GM23338 (cell line): ENCODE data around the gene C11orf21. TPM values are rescaled to one million over a fixed set of nuclear protein-coding genes. Genes with fewer than 3 reads are reported as not detected.

Source experiments
- ATAC-seq: fragments of 200-7000 bp; cut with Tn5 transposase; 3 replicates; pipeline ENCODE4 v1.9.1; 2020
- DNase-seq: peaks from one replicate; pipeline ENCODE4 v3.0.0-alpha.2; 2015; ENCODE audit warnings: low spot score
- H2AFZ ChIP-seq: fragments of 200-600 bp; sonication (generic); 2 replicates; pipeline ENCODE4 v1.8.0; 2016; ENCODE audit warnings: antibody characterized with exemption, mild to moderate bottlenecking, moderate library complexity
- H3F3A ChIP-seq: fragments of 200-600 bp; sonication (generic); replicated peaks from 2 replicates; pipeline ENCODE4 v1.8.0; 2017; ENCODE audit warnings: antibody characterized with exemption, mixed run types, low read depth
- H3K27ac ChIP-seq: fragments of 200-600 bp; sonication (generic); 2 replicates; pipeline ENCODE4 v1.6.1; 2016; ENCODE audit warnings: low read depth
- H3K27me3 ChIP-seq: fragments of 200-600 bp; sonication (generic); 2 replicates; pipeline ENCODE4 v1.8.0; 2016; ENCODE audit warnings: mild to moderate bottlenecking, mixed run types, moderate library complexity; ENCODE audit not compliant: insufficient read depth
- H3K36me3 ChIP-seq: fragments of 200-600 bp; sonication (generic); 2 replicates; pipeline ENCODE4 v1.8.0; 2016; ENCODE audit warnings: mild to moderate bottlenecking; ENCODE audit not compliant: insufficient read depth
- H3K4me1 ChIP-seq: fragments of 200-600 bp; sonication (generic); 2 replicates; pipeline ENCODE4 v1.8.0; 2016; ENCODE audit warnings: mild to moderate bottlenecking, moderate library complexity; ENCODE audit not compliant: insufficient read depth
- H3K4me2 ChIP-seq: fragments of 200-600 bp; sonication (generic); 2 replicates; pipeline ENCODE4 v1.7.1; 2017; ENCODE audit warnings: mixed run types
- H3K4me3 ChIP-seq: fragments of 200-600 bp; sonication (generic); 2 replicates; pipeline ENCODE4 v1.6.1; 2016; ENCODE audit warnings: mixed run types
- H3K79me2 ChIP-seq: fragments of 200-600 bp; sonication (generic); replicated peaks from 2 replicates; pipeline ENCODE4 v1.8.0; 2017; ENCODE audit warnings: mild to moderate bottlenecking; ENCODE audit not compliant: insufficient read depth
- H3K9me2 ChIP-seq: fragments of 200-600 bp; sonication (generic); 2 replicates; pipeline ENCODE4 v1.8.0; 2017; ENCODE audit not compliant: insufficient read depth
- H4K20me1 ChIP-seq: fragments of 200-600 bp; sonication (generic); replicated peaks from 2 replicates; pipeline ENCODE4 v1.8.0; 2017; ENCODE audit warnings: mild to moderate bottlenecking; ENCODE audit not compliant: insufficient read depth
- H3K27ac Mint-ChIP-seq: 2 replicates; pipeline ENCODE4 v1.8.0; 2020; ENCODE audit warnings: inconsistent platforms, mild to moderate bottlenecking, moderate library complexity, mixed read lengths
- H3K27me3 Mint-ChIP-seq: 3 replicates; pipeline ENCODE4 v1.8.0; 2022; ENCODE audit warnings: low read depth, mild to moderate bottlenecking, moderate library complexity, mixed read lengths, inconsistent platforms; ENCODE audit not compliant: insufficient read depth, poor library complexity
- H3K36me3 Mint-ChIP-seq: 3 replicates; pipeline ENCODE4 v1.8.0; 2021; ENCODE audit warnings: low read depth, mild to moderate bottlenecking, inconsistent platforms, moderate library complexity, mixed read lengths
- H3K4me1 Mint-ChIP-seq: 3 replicates; pipeline ENCODE4 v1.8.0; 2020; ENCODE audit warnings: mild to moderate bottlenecking, inconsistent platforms, mixed read lengths
- H3K4me3 Mint-ChIP-seq: 3 replicates; pipeline ENCODE4 v1.8.0; 2021; ENCODE audit warnings: moderate library complexity, mild to moderate bottlenecking, inconsistent platforms, mixed read lengths
- H3K9me3 Mint-ChIP-seq: 3 replicates; pipeline ENCODE4 v1.8.0; 2020; ENCODE audit warnings: moderate library complexity, mild to moderate bottlenecking, inconsistent platforms, mixed read lengths
- CREB1 ChIP-seq: fragments of 250-450 bp; sonication (Bioruptor Pico); IDR thresholded peaks from 2 replicates; pipeline ENCODE4 v1.5.0; 2020; ENCODE audit warnings: low read depth, mild to moderate bottlenecking, moderate library complexity
- EZH2 ChIP-seq: fragments of 200-600 bp; sonication (generic); IDR thresholded peaks from one replicate; pipeline ENCODE4 v1.8.0; 2017; ENCODE audit warnings: antibody characterized with exemption, mild to moderate bottlenecking, low read depth; ENCODE audit not compliant: unreplicated experiment
- EZH2phosphoT487 ChIP-seq: fragments of 200-600 bp; sonication (generic); IDR thresholded peaks from one replicate; pipeline ENCODE4 v1.8.1; 2018; ENCODE audit warnings: antibody characterized with exemption; ENCODE audit not compliant: unreplicated experiment
- JUNB ChIP-seq: IDR thresholded peaks from one replicate; pipeline ENCODE4 v1.6.1; 2016; ENCODE audit warnings: antibody characterized with exemption; ENCODE audit not compliant: unreplicated experiment
- NANOG ChIP-seq: IDR thresholded peaks from 2 replicates; pipeline ENCODE4 v1.6.1; 2016; ENCODE audit warnings: antibody characterized with exemption, borderline replicate concordance
- POLR2AphosphoS5 ChIP-seq: IDR thresholded peaks from 2 replicates; pipeline ENCODE4 v1.6.1; 2016; ENCODE audit warnings: antibody characterized with exemption, low read depth
- STAT1 ChIP-seq: IDR thresholded peaks from one replicate; pipeline ENCODE4 v1.6.1; 2016; ENCODE audit warnings: antibody characterized with exemption; ENCODE audit not compliant: unreplicated experiment
- ZNF114 ChIP-seq: fragments of 250-450 bp; sonication (Bioruptor Pico); IDR thresholded peaks from 2 replicates; pipeline ENCODE4 v1.5.0; 2020; ENCODE audit warnings: mild to moderate bottlenecking, moderate library complexity
- ZNF331 ChIP-seq: fragments of 250-450 bp; sonication (Bioruptor Pico); IDR thresholded peaks from 2 replicates; pipeline ENCODE4 v1.5.0; 2020; ENCODE audit warnings: low read depth, mild to moderate bottlenecking, moderate library complexity
- polyA plus RNA-seq: library from polyadenylated mRNA; unstranded; fragments of >200 nt; fragmentation: Nextera tagmentation; extraction: Ambion mirVana; gene quantifications from 2 replicates; pipeline ENCODE4 v1.2.1, GENCODE V29; 2016
- total RNA-seq: library from RNA; depleted of rRNA; stranded (reverse); fragments of >200 nt; shearing (Covaris generic); gene quantifications from 2 replicates; pipeline ENCODE4 v1.2.3, GENCODE V29; 2014
- TF ChIP-seq, protein P1 (sequence below): IDR thresholded peaks from 2 replicates; pipeline ENCODE4 v1.6.1; 2016; ENCODE audit warnings: antibody characterized with exemption
- TF ChIP-seq, protein P2 (sequence below): fragments of 250-450 bp; sonication (Bioruptor Pico); IDR thresholded peaks from 2 replicates; pipeline ENCODE4 v1.5.0; 2020; ENCODE audit warnings: mild to moderate bottlenecking, moderate library complexity
- TF ChIP-seq, protein P3 (sequence below), 2 experiments: fragments of 200-600 bp in 1 of 2; sonication (generic) in 1 of 2; conservative IDR thresholded peaks; 2 replicates each; pipeline versions ENCODE4 v1.5.1 to v1.6.1; 2016 to 2017; ENCODE audit warnings: antibody characterized with exemption in 2 of 2, low read depth in 2 of 2, mild to moderate bottlenecking in 2 of 2, moderate library complexity in 1 of 2
- TF ChIP-seq, protein P4 (sequence below): IDR thresholded peaks from one replicate; pipeline ENCODE4 v1.6.1; 2018; ENCODE audit warnings: antibody characterized with exemption; ENCODE audit not compliant: unreplicated experiment

C11orf21 gene
- total and polyA plus RNA-seq, 2 experiments from 2014 or later: not detected

DNA sequence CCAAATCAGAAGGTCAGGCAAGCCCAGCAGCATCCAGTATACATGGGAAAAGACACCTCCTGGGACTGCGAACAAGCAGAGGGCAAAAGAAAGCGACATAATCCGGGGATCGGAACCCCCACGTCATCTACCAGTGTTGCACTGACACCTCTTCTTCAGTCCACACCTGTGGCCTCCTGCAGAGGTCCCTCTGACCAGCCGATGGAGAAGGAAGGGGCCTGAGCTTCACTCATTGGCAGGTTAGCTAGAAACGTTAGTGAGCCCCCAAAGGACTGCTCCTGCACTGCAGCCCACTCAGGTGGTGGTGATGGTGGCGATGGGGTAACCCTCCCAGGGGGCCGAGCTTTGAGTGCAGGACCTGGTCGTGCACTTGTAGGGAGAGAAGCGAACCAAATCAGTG lies 53.5 kb downstream of the C11orf21 start:
- Histone ChIP-seq H3K9me2 (no peaks in the 10 kb centered on the region), H3K79me2 (no peaks in the 10 kb centered on the region), H3F3A (no peaks in the 10 kb centered on the region), H3K4me1 (no peaks in the 10 kb centered on the region), H3K27ac (no peak overlapping the region), H3K4me3 (no peak overlapping the region), H4K20me1 (no peaks in the 10 kb centered on the region), H3K4me2 (no peak overlapping the region), H3K27me3 (peaks cover 3% of the 10 kb centered on the region; the same call in 1 of the 2 replicates), H2AFZ (no peak overlapping the region), H3K36me3 (no peaks in the 10 kb centered on the region)
- no peak overlapping the region for H3K27ac Mint-ChIP-seq
- DNase-seq (no peak), ATAC-seq (no peak)
- no peaks in the 10 kb centered on the region for H3K36me3 Mint-ChIP-seq
- no peak overlapping the region for H3K4me3 Mint-ChIP-seq
- H3K4me1 Mint-ChIP-seq: no peaks in the 10 kb centered on the region
- TF ChIP-seq, protein P1, sequence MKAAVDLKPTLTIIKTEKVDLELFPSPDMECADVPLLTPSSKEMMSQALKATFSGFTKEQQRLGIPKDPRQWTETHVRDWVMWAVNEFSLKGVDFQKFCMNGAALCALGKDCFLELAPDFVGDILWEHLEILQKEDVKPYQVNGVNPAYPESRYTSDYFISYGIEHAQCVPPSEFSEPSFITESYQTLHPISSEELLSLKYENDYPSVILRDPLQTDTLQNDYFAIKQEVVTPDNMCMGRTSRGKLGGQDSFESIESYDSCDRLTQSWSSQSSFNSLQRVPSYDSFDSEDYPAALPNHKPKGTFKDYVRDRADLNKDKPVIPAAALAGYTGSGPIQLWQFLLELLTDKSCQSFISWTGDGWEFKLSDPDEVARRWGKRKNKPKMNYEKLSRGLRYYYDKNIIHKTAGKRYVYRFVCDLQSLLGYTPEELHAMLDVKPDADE: no peak
- TF ChIP-seq NANOG: no peak
- no peak for TF ChIP-seq EZH2
- no peak for TF ChIP-seq EZH2phosphoT487
- TF ChIP-seq, protein P2, sequence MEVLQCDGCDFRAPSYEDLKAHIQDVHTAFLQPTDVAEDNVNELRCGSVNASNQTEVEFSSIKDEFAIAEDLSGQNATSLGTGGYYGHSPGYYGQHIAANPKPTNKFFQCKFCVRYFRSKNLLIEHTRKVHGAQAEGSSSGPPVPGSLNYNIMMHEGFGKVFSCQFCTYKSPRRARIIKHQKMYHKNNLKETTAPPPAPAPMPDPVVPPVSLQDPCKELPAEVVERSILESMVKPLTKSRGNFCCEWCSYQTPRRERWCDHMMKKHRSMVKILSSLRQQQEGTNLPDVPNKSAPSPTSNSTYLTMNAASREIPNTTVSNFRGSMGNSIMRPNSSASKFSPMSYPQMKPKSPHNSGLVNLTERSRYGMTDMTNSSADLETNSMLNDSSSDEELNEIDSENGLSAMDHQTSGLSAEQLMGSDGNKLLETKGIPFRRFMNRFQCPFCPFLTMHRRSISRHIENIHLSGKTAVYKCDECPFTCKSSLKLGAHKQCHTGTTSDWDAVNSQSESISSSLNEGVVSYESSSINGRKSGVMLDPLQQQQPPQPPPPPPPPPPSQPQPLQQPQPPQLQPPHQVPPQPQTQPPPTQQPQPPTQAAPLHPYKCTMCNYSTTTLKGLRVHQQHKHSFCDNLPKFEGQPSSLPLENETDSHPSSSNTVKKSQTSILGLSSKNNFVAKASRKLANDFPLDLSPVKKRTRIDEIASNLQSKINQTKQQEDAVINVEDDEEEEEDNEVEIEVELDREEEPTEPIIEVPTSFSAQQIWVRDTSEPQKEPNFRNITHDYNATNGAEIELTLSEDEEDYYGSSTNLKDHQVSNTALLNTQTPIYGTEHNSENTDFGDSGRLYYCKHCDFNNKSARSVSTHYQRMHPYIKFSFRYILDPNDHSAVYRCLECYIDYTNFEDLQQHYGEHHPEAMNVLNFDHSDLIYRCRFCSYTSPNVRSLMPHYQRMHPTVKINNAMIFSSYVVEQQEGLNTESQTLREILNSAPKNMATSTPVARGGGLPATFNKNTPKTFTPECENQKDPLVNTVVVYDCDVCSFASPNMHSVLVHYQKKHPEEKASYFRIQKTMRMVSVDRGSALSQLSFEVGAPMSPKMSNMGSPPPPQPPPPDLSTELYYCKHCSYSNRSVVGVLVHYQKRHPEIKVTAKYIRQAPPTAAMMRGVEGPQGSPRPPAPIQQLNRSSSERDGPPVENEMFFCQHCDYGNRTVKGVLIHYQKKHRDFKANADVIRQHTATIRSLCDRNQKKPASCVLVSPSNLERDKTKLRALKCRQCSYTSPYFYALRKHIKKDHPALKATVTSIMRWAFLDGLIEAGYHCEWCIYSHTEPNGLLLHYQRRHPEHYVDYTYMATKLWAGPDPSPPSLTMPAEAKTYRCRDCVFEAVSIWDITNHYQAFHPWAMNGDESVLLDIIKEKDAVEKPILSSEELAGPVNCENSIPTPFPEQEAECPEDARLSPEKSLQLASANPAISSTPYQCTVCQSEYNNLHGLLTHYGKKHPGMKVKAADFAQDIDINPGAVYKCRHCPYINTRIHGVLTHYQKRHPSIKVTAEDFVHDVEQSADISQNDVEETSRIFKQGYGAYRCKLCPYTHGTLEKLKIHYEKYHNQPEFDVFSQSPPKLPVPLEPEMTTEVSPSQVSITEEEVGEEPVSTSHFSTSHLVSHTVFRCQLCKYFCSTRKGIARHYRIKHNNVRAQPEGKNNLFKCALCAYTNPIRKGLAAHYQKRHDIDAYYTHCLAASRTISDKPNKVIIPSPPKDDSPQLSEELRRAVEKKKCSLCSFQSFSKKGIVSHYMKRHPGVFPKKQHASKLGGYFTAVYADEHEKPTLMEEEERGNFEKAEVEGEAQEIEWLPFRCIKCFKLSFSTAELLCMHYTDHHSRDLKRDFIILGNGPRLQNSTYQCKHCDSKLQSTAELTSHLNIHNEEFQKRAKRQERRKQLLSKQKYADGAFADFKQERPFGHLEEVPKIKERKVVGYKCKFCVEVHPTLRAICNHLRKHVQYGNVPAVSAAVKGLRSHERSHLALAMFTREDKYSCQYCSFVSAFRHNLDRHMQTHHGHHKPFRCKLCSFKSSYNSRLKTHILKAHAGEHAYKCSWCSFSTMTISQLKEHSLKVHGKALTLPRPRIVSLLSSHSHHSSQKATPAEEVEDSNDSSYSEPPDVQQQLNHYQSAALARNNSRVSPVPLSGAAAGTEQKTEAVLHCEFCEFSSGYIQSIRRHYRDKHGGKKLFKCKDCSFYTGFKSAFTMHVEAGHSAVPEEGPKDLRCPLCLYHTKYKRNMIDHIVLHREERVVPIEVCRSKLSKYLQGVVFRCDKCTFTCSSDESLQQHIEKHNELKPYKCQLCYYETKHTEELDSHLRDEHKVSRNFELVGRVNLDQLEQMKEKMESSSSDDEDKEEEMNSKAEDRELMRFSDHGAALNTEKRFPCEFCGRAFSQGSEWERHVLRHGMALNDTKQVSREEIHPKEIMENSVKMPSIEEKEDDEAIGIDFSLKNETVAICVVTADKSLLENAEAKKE (CRISPR knock-in tag): no peak
- TF ChIP-seq ZNF331 (CRISPR knock-in tag): no peak
- no peak for TF ChIP-seq ZNF114
- TF ChIP-seq, protein P3, sequence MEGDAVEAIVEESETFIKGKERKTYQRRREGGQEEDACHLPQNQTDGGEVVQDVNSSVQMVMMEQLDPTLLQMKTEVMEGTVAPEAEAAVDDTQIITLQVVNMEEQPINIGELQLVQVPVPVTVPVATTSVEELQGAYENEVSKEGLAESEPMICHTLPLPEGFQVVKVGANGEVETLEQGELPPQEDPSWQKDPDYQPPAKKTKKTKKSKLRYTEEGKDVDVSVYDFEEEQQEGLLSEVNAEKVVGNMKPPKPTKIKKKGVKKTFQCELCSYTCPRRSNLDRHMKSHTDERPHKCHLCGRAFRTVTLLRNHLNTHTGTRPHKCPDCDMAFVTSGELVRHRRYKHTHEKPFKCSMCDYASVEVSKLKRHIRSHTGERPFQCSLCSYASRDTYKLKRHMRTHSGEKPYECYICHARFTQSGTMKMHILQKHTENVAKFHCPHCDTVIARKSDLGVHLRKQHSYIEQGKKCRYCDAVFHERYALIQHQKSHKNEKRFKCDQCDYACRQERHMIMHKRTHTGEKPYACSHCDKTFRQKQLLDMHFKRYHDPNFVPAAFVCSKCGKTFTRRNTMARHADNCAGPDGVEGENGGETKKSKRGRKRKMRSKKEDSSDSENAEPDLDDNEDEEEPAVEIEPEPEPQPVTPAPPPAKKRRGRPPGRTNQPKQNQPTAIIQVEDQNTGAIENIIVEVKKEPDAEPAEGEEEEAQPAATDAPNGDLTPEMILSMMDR (conservative IDR thresholded peaks at IDR 0.05; ENCODE audit: low read depth in 2 of 2): no peak
- no peak for TF ChIP-seq JUNB
- no peak for TF ChIP-seq STAT1
- TF ChIP-seq CREB1 (CRISPR knock-in tag): no peak
- TF ChIP-seq, protein P4, sequence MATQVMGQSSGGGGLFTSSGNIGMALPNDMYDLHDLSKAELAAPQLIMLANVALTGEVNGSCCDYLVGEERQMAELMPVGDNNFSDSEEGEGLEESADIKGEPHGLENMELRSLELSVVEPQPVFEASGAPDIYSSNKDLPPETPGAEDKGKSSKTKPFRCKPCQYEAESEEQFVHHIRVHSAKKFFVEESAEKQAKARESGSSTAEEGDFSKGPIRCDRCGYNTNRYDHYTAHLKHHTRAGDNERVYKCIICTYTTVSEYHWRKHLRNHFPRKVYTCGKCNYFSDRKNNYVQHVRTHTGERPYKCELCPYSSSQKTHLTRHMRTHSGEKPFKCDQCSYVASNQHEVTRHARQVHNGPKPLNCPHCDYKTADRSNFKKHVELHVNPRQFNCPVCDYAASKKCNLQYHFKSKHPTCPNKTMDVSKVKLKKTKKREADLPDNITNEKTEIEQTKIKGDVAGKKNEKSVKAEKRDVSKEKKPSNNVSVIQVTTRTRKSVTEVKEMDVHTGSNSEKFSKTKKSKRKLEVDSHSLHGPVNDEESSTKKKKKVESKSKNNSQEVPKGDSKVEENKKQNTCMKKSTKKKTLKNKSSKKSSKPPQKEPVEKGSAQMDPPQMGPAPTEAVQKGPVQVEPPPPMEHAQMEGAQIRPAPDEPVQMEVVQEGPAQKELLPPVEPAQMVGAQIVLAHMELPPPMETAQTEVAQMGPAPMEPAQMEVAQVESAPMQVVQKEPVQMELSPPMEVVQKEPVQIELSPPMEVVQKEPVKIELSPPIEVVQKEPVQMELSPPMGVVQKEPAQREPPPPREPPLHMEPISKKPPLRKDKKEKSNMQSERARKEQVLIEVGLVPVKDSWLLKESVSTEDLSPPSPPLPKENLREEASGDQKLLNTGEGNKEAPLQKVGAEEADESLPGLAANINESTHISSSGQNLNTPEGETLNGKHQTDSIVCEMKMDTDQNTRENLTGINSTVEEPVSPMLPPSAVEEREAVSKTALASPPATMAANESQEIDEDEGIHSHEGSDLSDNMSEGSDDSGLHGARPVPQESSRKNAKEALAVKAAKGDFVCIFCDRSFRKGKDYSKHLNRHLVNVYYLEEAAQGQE: no peak
- no peak for TF ChIP-seq POLR2AphosphoS5
- peaks cover 19% of the 10 kb centered on the region for H3K27me3 Mint-ChIP-seq
- H3K9me3 Mint-ChIP-seq: no peaks in the 10 kb centered on the region
